Breast epithelium (tissue), 4 donors: ENCODE results near the gene TRANK1. TPM values are rescaled to one million over a fixed set of nuclear protein-coding genes. Genes with fewer than 3 reads are reported as not detected.

ENCODE experiments used
- DNase-seq, 2 donors: peaks; one replicate each; pipeline ENCODE4 v3.0.0-alpha.2; 2019; ENCODE audit warnings: low spot score in 2 of 2
- H3K27ac ChIP-seq, 2 donors: fragments of 200-600 bp; sonication (generic) in 1 of 2; one replicate each; pipeline ENCODE4 v1.5.1; 2016 to 2019; ENCODE audit warnings: mild to moderate bottlenecking in 1 of 2
- H3K27me3 ChIP-seq, 2 donors: fragments of 200-600 bp; sonication (generic) in 1 of 2; one replicate each; pipeline versions ENCODE4 v1.5.1 to v1.6.0; 2017 to 2019; ENCODE audit warnings: control low read depth in 1 of 2, mild to moderate bottlenecking in 1 of 2
- H3K36me3 ChIP-seq: fragments of 200-600 bp; one replicate; pipeline ENCODE4 v1.5.1; 2019
- H3K4me1 ChIP-seq, 2 donors: fragments of 200-600 bp; sonication (generic); one replicate each; pipeline ENCODE4 v1.5.1; 2016 to 2019; ENCODE audit warnings: control low read depth in 1 of 2
- H3K4me3 ChIP-seq, 3 donors: fragments of 200-600 bp; sonication (generic); 1 replicate in 2 of 3; 2 replicates in 1 of 3; pipeline ENCODE4 v1.5.1; 2016 to 2019; ENCODE audit warnings: mild to moderate bottlenecking in 3 of 3, moderate library complexity in 2 of 3
- H3K9me3 ChIP-seq, 2 donors: fragments of 200-600 bp; sonication (generic) in 1 of 2; one replicate each; pipeline ENCODE4 v1.5.1; 2016 to 2019; ENCODE audit warnings: control low read depth in 1 of 2
- CTCF ChIP-seq, 3 donors: fragments of 450-650 bp; IDR thresholded peaks; one replicate each; pipeline ENCODE4 v1.5.1; 2016 to 2017; ENCODE audit warnings: antibody characterized with exemption in 3 of 3, mild to moderate bottlenecking in 3 of 3, moderate library complexity in 3 of 3
- POLR2A ChIP-seq: fragments of 450-650 bp; IDR thresholded peaks from one replicate; pipeline ENCODE4 v1.6.1; 2016; ENCODE audit warnings: antibody characterized with exemption, mild to moderate bottlenecking, moderate library complexity
- POLR2AphosphoS5 ChIP-seq, 3 donors: sonication (generic); formaldehyde crosslinking; IDR thresholded peaks; one replicate each; pipeline ENCODE4 v1.6.1; 2017; ENCODE audit warnings: antibody characterized with exemption in 3 of 3
- intact Hi-C: fragments of 100-400 bp; cut with DNase I; formaldehyde crosslinking; loops from one replicate; pipeline ENCODE4 v1.15.1; 2023; ENCODE audit warnings: low total_unique reads
- total RNA-seq, 3 donors: library from RNA; depleted of rRNA; stranded (reverse); fragments of >200 nt; gene quantifications; one replicate each; pipeline ENCODE4 v1.1.0, GENCODE V29; 2016

The TRANK1 gene
- total RNA-seq, 3 donors from 2014 or later, result 13.6 to 16.6 (median 13.8) TPM

- no peak overlapping the region for H3K27ac ChIP-seq
- intact Hi-C loops, result no loop called here
These were observed 160.7 kb downstream of the TRANK1 start for GRCh38 chr3:36784138-36784635.

DNA sequence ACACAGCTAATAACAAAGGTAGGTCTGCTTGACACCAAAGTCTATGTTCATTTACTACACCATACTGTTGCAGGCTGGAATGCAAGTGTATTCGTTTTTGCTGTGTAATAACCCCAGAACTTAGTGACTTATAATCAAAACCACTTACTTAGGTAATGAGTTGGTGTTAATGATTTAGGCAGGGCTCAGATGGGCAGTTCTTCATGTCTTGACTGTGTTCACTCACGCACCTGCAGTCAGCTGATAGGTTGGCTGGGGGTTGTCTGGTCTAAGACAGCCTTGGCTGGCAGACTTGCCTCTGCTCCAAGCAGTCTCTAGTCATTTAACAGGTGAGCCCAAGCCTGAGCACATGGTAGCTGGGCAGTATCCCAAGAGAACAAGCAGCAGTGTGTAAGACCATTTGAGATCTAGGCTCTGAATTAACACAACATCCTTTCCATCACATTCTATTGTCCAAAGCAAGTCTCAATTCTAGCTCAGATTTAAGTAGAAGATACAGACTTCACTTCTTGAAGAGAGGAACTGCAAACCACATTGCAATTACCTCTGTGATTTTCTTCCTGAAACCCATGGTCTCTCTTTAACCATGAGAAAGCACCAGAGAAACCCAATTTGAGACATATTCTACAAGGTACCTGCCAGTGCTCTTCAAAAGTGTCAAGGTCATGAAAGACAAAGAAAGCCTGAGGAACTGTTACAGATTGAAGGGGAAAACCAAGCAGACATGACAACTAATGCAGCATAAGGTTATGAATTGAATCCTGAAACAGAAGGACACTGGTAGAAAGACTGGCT is 167.2 kb downstream of the TRANK1 start:
- Histone ChIP-seq H3K36me3 (no peaks in the 10 kb centered on the region), H3K27me3 (no peaks in the 10 kb centered on the region), H3K4me3 (no peak overlapping the region), H3K9me3 (no peaks in the 10 kb centered on the region), H3K27ac (no peak overlapping the region), H3K4me1 (no peaks in the 10 kb centered on the region)
- no peak for DNase-seq
- TF ChIP-seq CTCF (IDR thresholded peaks at IDR 0.05) (no peak), POLR2AphosphoS5 (IDR thresholded peaks at IDR 0.05) (no peak), POLR2A (no peak)
- intact Hi-C loops, result no loop called here

More at GRCh38 chr3:36784138-36784635, 160.7 kb downstream of the TRANK1 start:
- DNase-seq, result no peak
- no peak for TF ChIP-seq POLR2AphosphoS5 (IDR thresholded peaks at IDR 0.05)
- Histone ChIP-seq H3K4me3 (no peak overlapping the region), H3K36me3 (no peaks in the 10 kb centered on the region), H3K27me3 (no peaks in the 10 kb centered on the region), H3K9me3 (no peaks in the 10 kb centered on the region), H3K4me1 (no peaks in the 10 kb centered on the region)

Other genes starting within 250 kb of the TRANK1 start
- under 1 TPM in 1 of 3 donors, not detected in 2; 0.16 TPM for gene DCLK3, start 180.5 kb downstream of the TRANK1 start, total RNA-seq
- gene EPM2AIP1, start 48.1 kb upstream of the TRANK1 start, total RNA-seq, result 10 to 100 TPM; 13.8 to 25.5 (median 14.1) TPM
- 10 to 100 TPM; 31.2 to 54.4 (median 48.4) TPM for gene MLH1, start 48.5 kb upstream of the TRANK1 start, total RNA-seq
- gene LRRFIP2, start 229.5 kb upstream of the TRANK1 start, total RNA-seq, result 10 to 100 TPM; 50.2 to 65.9 (median 65.9) TPM